NCI-H1417 (cell line): ENCODE results near the gene METTL21A.
A peak's percentile ranks its signal among the peaks of the same experiment; 100 is the strongest.

Experiments
- DNase-seq, 3 experiments: peaks; one replicate each; lab custom pipeline; 2025; lab: John Stamatoyannopoulos, UW

METTL21A gene

DNA sequence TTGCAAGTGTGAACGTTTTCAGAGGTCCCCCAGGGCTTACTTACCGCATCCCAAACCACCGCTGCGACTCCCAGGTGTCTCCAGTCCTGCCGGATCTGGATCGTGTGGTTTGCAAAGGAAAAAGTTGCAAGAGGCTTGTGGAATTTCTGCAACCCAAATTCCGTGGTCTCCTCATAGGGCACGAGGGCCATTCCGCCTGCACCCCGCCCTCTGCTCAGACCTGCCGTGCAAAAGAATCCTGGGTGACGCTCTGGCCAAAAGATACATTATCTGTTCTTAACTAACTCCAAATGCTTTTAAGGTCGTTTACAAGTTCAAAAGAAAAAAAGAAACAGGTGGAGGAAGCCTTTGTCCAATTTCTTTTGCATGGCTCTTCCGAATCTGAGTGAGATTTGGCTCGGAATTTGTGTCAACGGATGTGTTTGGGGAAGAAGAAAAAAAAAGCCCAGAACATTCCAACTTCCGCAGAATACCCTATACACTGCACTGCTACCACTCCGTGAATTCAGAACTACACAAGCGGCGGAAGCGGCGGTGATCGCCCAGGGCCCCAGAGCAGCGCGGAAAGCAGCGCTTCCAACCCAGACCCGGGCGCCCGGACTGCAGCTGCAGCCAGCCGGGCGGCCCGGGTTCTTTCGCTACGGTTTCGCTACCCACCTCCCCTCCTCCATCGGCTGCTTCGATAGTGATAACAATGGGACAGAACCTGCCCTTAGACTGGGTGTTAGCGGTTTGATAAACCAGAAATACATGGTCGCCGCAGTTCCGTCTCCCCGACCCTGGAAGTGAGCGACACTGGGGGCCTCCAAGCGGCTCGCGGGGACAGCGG lies 795 bp downstream of the METTL21A start:
- DNase-seq, result peak; percentile 27 to 88 (median 87)

DNA sequence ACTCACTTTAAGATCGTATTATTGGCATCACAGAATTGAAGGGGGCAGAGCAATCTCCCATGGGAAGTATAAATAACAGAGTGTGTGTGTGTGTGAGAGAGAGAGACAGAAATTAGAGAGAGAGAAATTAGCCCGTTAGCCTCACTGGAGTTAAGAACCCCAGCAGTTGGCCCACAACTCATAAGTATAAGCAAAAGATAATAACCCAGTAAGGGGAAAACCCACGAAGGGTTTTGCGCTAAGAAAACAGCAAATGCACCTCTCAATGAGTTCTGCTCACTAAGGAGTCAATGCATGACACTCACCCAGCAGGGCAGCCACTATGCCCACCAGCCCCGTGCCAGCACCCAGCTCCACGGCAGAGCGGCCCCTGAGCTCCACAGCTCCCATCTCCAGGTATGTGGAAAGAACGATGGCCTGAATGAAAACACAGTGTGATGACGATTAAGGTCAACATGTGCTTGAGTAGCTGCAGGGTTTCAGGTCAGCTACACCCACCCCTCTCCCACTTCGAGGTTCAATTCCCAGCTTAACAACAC lies 3.6 kb downstream of the METTL21A start:
- DNase-seq, result no peak

DNA sequence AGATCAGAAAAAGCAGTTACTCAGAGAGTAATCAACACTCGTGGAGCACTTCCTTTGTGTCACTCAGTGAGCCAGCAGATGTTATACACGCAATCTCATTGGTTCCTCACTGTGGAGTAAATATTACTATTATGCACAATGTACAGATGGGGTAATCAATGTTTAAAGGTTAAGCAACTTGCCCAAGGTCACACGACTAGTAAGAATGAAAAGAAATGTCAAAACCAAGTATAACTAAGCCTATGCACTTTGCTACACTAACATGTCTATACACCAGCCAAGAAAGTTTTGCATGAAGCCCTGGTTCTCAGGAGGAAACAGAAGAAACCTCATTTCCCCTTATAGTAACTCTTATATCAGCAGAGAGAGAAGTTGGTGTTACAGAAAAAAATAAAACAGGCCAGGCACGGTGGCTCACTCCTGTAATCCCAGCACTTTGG lies 5.4 kb downstream of the METTL21A start:
- DNase-seq, result no peak

DNA sequence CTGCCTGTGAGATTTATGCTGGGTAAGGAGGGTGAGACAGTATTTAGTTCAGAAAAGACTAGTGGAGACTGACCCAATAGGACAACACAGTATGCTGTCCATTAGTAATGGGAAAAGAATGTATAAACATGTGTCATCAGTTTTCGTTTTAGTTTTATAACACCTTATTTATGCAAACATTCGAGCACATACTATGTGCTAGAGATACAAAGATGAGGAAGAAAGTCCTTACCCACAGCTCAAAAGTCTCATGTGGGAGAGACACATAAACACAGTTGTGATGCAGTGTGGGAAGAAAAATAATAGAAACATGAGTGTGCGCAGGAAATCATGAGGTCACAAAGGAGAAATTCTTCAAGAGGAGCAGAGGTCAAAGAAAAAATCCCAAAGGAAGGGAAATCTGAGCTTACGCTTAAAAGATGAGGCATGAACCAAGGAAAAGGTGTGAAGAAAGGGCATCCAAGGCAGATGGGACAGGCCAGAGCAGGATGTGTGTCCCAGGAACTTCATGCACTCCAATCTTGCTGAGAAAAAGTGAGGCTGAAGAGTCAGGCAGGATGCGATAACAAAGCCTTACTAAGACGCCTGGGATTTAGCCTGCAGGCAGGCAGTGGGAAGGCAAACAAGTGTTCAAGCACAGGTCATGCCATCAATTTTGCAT lies 8.1 kb downstream of the METTL21A start:
- DNase-seq, result no peak

DNA sequence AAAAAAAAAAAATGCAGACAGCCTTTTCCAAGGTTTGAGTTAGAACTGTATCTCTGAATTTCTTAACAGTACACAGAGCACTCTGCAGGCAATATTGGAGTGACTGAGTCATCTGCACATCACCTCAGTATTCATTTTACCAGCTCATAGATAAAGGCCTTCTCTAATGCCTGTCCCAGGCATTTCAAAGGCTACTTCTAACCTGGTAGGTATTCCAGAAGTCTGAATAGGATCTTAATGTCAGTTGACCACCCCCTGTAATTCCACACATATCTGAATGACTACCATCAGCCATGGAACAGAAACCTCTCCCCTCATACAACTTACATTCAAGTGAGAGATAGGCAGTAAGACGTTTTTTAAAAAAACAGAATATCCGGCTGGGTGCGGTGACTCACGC lies 9.0 kb downstream of the METTL21A start:
- DNase-seq, result no peak

DNA sequence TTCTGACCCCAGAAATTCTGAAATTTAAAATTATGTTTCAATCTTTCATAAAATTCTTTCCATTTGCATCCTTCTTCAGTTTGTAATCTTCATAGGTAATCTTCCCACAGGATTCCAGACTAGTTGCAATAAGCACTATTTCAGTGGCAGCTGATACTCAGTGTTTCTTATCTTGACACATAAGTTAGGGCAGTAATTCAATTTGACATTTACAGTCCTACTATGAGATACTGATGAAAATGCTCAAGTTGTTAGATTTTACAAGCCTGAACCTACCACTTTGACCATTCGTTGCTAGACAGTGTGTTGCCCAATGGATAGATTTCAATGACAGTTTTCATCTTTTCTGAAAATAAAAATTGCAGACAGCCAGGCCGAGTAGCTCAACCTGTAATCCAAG lies 10.4 kb downstream of the METTL21A start:
- no peak for DNase-seq

DNA sequence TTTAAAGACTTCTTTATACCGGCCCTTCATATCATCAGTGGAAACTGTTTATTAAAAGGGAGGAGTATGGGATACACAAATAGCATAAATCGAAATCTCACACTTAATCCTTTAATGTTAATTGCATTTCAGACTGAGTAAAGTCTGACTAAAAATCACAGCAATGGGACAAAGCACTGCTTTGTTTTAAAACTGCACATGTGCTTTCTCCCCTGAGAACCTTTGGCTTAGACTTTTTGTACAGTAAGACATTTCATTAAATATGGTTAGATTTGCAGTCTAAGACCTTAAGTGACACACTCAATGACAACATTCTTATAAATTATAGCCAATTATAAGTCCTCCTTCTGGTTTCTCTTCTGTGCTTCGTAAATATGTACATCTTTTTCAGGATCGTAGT lies 12.5 kb downstream of the METTL21A start:
- DNase-seq, result no peak

DNA sequence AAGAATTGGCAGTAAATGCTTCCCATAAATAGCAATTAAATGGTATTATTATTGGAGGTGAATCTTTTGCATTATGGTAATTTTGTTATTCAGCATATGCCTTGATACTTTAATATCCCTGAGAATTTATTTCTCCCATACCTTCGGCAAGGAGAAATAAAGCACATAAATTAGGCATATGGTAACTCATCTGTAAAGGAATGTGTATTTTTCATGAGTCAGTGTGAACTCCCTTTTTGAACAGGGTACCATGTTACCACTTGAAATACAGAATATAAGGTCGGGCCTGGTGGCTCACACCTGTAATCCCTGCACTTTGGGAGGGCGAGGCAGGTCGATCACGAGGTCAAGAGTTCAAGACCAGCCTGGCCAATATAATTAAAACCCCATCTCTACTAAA lies 18.4 kb downstream of the METTL21A start:
- DNase-seq, result no peak

DNA sequence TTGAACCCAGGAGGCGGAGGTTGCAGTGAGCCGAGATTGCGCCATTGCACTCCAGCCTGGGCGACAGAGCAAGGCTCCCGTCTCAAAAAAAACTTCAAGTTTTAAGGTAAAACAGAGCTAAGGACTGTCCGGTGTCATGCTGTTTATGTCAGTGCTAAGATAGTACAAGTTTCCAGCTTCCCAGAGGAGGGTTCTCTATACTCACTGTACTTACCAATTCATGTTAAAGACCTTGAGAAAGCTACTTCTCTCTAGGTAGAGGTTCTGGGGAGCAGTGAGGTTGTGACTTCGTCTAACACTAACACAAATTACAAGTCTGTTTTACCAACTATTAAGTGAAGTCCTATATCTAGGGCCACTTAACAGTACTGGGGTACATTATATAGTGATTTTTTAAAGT lies 18.8 kb downstream of the METTL21A start:
- DNase-seq, result no peak

DNA sequence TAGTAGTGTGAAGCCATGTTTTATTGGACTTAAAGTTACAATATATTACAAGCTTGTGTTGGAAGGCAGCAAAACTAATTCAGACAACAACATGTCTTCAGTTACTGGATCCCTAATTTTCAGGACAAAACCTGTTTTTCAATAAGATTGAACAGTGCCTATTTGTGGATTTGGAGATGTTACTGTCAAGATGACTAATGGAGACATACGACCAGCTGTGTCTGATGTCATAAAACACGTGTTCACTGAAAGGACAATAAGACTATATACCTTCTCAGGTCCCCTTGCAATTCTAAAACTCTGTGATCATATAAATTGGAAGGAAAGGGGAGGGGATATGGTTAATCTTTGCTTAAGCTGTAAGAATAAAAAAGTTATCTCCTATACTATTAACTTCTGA lies 21.7 kb downstream of the METTL21A start:
- DNase-seq, result no peak

DNA sequence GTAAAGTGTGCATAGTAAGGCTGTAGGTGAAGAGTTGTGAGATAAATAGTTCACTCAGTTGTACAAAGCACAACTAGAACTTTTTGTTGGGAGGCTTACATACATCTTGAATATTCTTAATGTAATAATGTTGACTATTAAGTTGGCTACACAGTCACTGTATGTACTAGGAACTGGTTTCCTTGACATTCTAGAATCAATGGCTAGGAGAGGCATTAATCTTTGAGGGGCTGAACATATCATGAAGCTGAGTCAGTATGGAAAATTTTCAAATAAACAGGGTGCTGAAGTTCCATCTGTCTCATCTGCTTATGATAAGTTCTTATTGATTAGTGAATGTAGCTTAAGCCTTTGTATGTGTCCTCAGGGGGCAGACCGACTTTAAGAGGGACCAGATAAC lies 23.4 kb downstream of the METTL21A start:
- no peak for DNase-seq

DNA sequence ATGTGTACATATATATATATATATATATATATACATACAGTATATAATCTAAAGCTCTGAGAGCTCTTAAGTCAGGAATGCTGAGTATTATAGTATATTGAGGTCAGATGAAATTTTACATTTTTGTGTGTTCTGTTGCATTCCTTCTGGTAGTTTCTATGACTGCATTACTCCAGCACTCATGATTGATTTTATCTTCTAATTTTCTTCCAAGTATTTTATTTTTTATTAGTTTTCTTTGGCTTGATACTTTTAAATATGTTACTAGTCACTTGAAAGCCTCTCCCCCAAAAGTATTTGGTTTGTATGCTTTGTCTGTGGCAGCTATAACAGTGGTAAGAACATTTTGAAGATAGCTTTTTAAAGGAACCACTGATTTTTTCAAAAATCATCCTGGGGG lies 25.0 kb downstream of the METTL21A start:
- no peak for DNase-seq

DNA sequence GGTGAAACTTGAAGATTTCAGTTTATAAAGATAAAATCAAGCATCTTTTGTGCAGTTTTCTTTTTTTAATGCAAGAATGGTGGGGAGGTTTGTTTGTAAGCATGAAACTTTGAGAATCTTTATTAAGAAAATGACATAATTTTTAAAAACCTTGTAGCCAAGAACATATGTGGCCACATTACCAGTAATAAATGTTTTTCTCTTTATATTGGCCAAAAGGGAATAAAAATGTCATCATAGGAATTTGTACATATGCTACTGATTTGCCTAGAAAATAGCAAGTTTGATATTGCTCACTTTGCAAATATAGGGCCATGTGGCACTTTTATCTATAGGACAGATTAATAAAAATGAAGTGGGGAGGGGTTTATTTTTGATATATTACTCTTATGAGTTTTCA lies 25.6 kb downstream of the METTL21A start:
- DNase-seq, result no peak

DNA sequence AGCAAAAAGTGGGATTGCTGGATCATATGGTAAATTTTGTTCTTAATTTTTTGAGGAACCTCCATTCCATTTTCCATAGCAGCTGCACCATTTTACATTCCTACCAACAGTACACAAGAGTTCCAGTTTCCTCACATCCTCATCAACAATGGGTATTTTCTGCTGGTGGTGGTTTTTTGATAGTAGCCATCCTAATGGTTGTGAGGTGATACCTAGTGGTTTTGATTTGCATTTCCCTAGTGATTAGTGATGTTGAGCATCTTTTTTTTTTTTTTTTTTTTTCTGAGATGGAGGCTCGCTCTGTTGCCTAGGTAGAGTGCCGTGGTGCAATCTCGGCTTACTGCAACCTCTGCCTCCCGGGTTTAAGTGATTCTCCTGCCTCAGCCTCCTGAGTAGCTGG lies 30.5 kb downstream of the METTL21A start:
- DNase-seq, result no peak

DNA sequence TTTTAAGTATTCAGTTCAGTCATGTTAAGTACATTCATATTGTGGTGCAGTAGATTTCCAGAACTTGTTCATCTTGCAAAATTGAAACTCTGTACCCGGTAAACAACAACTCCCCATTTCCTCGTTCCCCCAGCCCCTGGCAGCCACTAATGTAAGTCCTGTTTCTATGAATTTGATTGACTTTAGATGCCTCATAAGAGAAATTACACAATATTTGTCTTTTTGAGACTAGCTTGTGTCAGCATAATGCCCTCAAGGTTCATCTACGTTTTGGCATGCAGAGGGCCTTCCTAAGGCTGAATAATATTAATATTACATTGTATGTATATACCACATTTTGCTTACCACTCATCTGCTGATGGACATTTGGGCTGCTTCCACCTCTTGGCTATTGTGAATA lies 30.9 kb downstream of the METTL21A start:
- DNase-seq, result no peak

DNA sequence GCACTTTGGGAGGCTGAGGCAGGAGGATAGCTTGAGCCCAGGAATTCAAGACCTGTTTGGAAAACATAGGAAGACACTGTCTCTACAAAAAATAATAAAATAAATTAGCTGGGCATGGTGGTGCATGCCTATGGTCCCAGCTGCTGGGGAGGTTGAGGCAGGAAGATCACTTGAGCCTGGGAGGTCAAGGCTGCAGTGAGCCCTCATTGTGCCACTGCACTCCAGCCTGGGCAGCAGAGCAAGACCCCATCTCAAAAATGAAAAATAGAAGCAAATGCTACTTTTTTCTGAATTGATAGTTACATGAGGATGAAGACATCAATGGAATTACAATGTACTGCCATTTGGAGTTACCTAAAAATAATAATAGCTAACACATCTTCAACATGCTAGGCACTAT lies 31.9 kb downstream of the METTL21A start:
- DNase-seq, result no peak

DNA sequence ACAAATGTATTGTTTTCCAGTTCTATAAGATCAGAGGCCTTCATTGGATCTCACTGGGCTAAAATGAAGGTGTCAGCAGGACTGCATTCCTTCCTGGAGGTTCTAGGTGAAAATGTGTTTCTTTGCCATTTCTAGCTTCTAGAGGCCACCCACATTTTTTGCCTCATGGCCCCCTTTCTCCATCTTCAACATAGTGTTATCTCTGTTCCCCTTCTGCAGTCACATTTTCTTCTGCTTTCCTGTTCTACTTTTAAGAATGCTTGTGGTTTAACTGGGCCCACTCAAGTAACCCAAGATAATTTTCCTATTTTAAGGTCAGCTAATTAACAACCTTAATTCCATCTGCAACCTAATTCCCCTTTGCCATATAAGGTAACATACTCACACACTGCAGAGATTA lies 36.1 kb downstream of the METTL21A start:
- DNase-seq, result no peak

DNA sequence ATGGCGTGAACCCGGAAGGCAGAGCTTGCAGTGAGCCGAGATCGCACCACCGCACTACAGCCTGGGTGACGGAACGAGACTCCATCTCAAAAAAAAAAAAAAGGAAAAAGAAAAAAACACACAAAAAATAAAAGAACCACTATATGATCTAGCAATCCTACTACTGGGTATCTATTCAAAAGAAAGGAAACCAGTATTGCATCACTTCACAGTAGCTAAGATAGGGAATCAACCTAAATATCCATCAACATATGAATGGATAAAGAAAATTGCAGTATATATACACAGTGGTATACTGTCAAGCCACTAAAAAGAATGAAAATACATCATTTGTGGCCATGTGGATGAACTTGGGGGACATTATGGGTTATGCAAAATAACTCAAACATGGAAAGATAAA lies 37.9 kb downstream of the METTL21A start:
- DNase-seq, result no peak

DNA sequence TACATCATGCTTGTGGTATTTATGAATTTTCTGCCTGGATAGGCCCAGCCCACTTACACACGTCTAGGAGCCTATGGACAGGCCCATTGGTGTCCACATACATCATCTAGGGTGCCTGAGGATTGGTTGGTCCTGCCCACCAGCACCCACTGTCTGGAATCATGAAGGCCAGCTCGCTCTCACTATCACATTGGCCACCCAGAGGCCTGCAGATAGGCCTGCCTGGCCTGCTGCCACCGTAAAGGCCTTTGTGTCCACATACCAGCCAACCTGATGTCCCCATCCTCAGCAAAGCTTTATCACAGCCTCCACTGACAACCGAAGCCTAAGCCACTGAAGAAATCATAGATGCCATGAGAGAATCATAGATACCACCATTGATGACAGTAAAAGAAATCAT lies 40.2 kb downstream of the METTL21A start:
- no peak for DNase-seq

DNA sequence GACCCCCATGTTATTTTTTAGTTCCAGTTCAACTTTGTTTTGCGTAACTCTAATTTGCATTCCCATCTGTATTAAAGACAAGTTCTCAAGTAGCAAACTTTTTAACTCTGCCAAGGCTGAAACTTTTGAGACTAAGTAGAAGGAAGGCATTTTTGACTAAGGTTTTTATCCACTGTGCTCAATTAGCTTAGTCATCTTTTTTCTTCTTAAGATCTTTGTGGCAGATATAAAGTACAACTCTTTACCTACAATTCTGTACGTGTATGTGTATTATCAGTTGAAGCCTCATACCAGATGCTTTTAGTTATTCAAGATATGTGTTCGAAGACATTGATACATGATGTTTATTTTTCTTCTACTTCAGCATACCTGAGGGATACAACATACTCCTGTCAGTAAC lies 53.8 kb downstream of the METTL21A start:
- no peak for DNase-seq

DNA sequence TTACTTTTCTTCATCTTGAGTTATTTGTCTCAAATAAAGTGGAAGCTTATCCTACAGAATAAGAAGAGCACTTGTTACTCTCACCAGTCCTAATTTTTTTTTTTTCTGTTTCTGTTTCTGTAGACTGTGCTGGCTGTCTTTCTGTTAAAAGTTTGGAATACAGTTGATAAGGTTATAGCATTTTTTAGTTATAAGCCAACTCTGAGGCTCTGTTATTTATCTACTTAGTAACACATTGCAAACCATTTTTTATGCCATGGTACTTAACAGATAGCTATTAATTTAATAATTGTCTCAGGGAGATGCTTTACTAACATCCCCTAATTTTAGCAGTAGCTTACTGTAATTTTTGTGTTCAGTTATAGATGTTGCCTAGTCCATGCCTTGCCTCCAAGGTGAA lies 57.5 kb downstream of the METTL21A start:
- DNase-seq, result no peak

DNA sequence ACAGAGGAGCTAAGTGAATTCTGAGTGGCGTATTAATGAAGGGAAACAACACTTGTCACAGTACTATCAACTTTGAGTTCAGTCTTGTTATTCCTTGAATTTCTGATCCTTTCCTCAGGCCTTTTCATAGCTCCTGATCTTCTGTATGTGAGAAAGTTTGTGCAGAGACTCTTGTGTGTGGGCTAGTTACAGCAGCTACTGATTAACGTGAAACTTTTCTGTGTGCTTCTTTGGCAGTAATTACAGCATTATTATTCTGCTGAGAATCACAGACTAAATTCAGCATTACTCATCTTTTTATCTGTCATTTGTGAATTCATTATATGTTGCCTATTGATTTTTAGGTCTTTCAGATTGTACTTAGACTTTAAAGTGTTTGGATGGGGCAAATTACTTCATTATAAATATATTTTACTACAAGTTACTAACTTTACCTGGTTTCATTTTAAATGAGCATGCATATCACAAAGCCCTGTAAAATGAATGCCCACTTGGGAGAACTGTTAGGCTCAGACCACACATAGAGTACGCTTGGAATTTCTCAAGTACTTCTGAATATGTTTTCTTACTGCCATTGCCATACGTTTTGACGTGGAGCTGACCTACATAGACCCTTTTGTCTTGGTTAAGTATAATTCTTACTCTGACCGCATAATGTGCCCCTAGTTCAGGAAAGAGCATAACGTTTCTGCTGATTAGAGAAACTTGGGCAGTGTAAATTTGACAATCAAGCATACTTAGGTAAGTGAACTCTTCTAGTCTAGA lies 59.3 kb downstream of the METTL21A start:
- DNase-seq, result no peak
